ENCODE data around the gene SOCS6.
"Not testable (repeated sequence)": the region's sequence is repeated elsewhere in the genome, so short reads cannot be mapped to it uniquely, and the experiment has no call there.

The SOCS6 gene

GRCh38 chr18:70288851-70289328 is at the start of gene SOCS6:
TSS of gene SOCS6 (plus strand) at chr18:70289045. CDS start at chr18:70324669, 35,624 bp downstream.
- Histone ChIP-seq H3K4me2 (peak within 1 kb of the TSS; percentile 81 to 99 (median 94)), H3K36me3 (peaks cover 0 to 16% (median 0%) of the 10 kb centered on the region in 11 experiments; a peak in 5 of 22 replicates), H3K9ac (peak within 1 kb of the TSS; percentile 97 to 100 (median 98)), H3K4me3 (peak within 1 kb of the TSS; percentile 81 to 95 (median 86)), H3K27ac (peak within 1 kb of the TSS; percentile 94 to 98 (median 97)), H4K20me1 (peaks cover 32 to 48% (median 42%) of the 10 kb centered on the region in 11 experiments), H3K27me3 (no peaks in the 10 kb centered on the region), H3K9me3 (replicated peaks in 1 of 11) (peaks cover 0 to 7% (median 0%) of the 10 kb centered on the region in 11 experiments; a peak in 1 of 22 replicates), H3K4me1 (peaks cover 62 to 81% (median 71%) of the 10 kb centered on the region in 10 experiments)
- no peak for TF ChIP-seq Cebpa-rat (IDR thresholded peaks at IDR 0.05)

GRCh38 chr18:70243131-70243929 is 45.5 kb upstream of the SOCS6 start:
- no peak for TF ChIP-seq Cebpa-rat (IDR thresholded peaks at IDR 0.05)
- H3K4me2 ChIP-seq, result no peak overlapping the region
- no peak overlapping the region for H3K4me3 ChIP-seq

GRCh38 chr18:70246061-70246466 is 42.8 kb upstream of the SOCS6 start:
- Histone ChIP-seq H3K9me3 (replicated peaks in 1 of 11) (peaks cover 0 to 17% (median 13%) of the 10 kb centered on the region in 11 experiments; a peak in 11 of 22 replicates), H3K4me1 (peaks cover 0 to 21% (median 4%) of the 10 kb centered on the region in 10 experiments; a peak in 9 of 20 replicates), H3K4me2 (peak overlapping the region in 3 of 11 experiments; percentile 13 to 61 (median 52); a peak in 6 of 22 replicates), H3K9ac (peak overlapping the region in 1 of 11 experiments; percentile 27; a peak in 1 of 22 replicates), H3K36me3 (no peaks in the 10 kb centered on the region), H3K27ac (no peak overlapping the region), H4K20me1 (no peaks in the 10 kb centered on the region), H3K27me3 (no peaks in the 10 kb centered on the region), H3K4me3 (no peak overlapping the region)
- no peak for TF ChIP-seq Cebpa-rat (IDR thresholded peaks at IDR 0.05)

More at GRCh38 chr18:70243131-70243929, 45.5 kb upstream of the SOCS6 start:
- no peaks in the 10 kb centered on the region for H3K27me3 ChIP-seq
- H3K9ac ChIP-seq, result no peak overlapping the region
- H4K20me1 ChIP-seq, result no peaks in the 10 kb centered on the region
- no peaks in the 10 kb centered on the region for H3K36me3 ChIP-seq
- H3K9me3 ChIP-seq (replicated peaks in 1 of 11), result peaks cover 0 to 5% (median 0%) of the 10 kb centered on the region in 11 experiments; a peak in 2 of 22 replicates
- H3K4me1 ChIP-seq, result peaks cover 0 to 9% (median 2%) of the 10 kb centered on the region in 10 experiments; a peak in 6 of 20 replicates
- no peak overlapping the region for H3K27ac ChIP-seq

GRCh38 chr18:70249118-70249517 is 39.7 kb upstream of the SOCS6 start:
- no peak for TF ChIP-seq Cebpa-rat (IDR thresholded peaks at IDR 0.05)

GRCh38 chr18:70249861-70250260 is 39.0 kb upstream of the SOCS6 start:
- H3K27ac ChIP-seq, H4K20me1 ChIP-seq, H3K4me2 ChIP-seq, H3K4me3 ChIP-seq, H3K9ac ChIP-seq, H3K36me3 ChIP-seq, H3K27me3 ChIP-seq: not testable (repeated sequence)
- Histone ChIP-seq H3K4me1 (peaks cover 0 to 21% (median 4%) of the 10 kb centered on the region in 10 experiments; a peak in 9 of 20 replicates), H3K9me3 (replicated peaks in 1 of 11) (peaks cover 0 to 14% (median 12%) of the 10 kb centered on the region in 11 experiments; a peak in 11 of 22 replicates)

More at GRCh38 chr18:70249118-70249517, 39.7 kb upstream of the SOCS6 start:
- no peaks in the 10 kb centered on the region for H3K27me3 ChIP-seq
- no peak overlapping the region for H3K9ac ChIP-seq
- H3K36me3 ChIP-seq, result no peaks in the 10 kb centered on the region
- peaks cover 0 to 14% (median 12%) of the 10 kb centered on the region in 11 experiments; a peak in 11 of 22 replicates for H3K9me3 ChIP-seq (replicated peaks in 1 of 11)
- peaks cover 0 to 21% (median 4%) of the 10 kb centered on the region in 10 experiments; a peak in 9 of 20 replicates for H3K4me1 ChIP-seq
- H3K4me3 ChIP-seq, result no peak overlapping the region
- peak overlapping the region in 1 of 11 experiments; percentile 28; a peak in 2 of 22 replicates for H3K27ac ChIP-seq
- no peaks in the 10 kb centered on the region for H4K20me1 ChIP-seq
- H3K4me2 ChIP-seq, result peak overlapping the region in 3 of 11 experiments; percentile 20 to 43 (median 26); a peak in 3 of 22 replicates

- no peak for TF ChIP-seq Cebpa-rat (IDR thresholded peaks at IDR 0.05)
These were observed 38.1 kb upstream of the SOCS6 start for GRCh38 chr18:70250781-70251180.

GRCh38 chr18:70256184-70256583 is 32.7 kb upstream of the SOCS6 start:
- Histone ChIP-seq H4K20me1 (no peaks in the 10 kb centered on the region), H3K4me3 (no peak overlapping the region), H3K9me3 (replicated peaks in 1 of 11) (no peaks in the 10 kb centered on the region; a peak in 1 of 22 replicates), H3K4me2 (peak overlapping the region in 1 of 11 experiments; percentile 28; a peak in 1 of 22 replicates), H3K36me3 (no peaks in the 10 kb centered on the region), H3K4me1 (peaks cover 0 to 15% (median 0%) of the 10 kb centered on the region in 10 experiments; a peak in 2 of 20 replicates), H3K27me3 (no peaks in the 10 kb centered on the region), H3K27ac (no peak overlapping the region), H3K9ac (no peak overlapping the region)
- no peak for TF ChIP-seq Cebpa-rat (IDR thresholded peaks at IDR 0.05)

More at GRCh38 chr18:70250781-70251180, 38.1 kb upstream of the SOCS6 start:
- no peaks in the 10 kb centered on the region for H3K36me3 ChIP-seq
- H3K4me2 ChIP-seq, result no peak overlapping the region
- peaks cover 0 to 18% (median 4%) of the 10 kb centered on the region in 10 experiments; a peak in 9 of 20 replicates for H3K4me1 ChIP-seq
- H4K20me1 ChIP-seq, result no peaks in the 10 kb centered on the region
- H3K27me3 ChIP-seq, result no peaks in the 10 kb centered on the region
- peaks cover 0 to 14% (median 12%) of the 10 kb centered on the region in 11 experiments; a peak in 11 of 22 replicates for H3K9me3 ChIP-seq (replicated peaks in 1 of 11)
- no peak overlapping the region for H3K4me3 ChIP-seq
- no peak overlapping the region for H3K27ac ChIP-seq
- H3K9ac ChIP-seq, result no peak overlapping the region

GRCh38 chr18:70256994-70257393 is 31.9 kb upstream of the SOCS6 start:
- H3K4me2 ChIP-seq, result peak overlapping the region in 2 of 11 experiments; percentile 25 to 53; a peak in 3 of 22 replicates
- peak overlapping the region in 1 of 11 experiments; percentile 40; a peak in 1 of 22 replicates for H3K27ac ChIP-seq
- TF ChIP-seq Cebpa-rat (IDR thresholded peaks at IDR 0.05), result no peak
- no peaks in the 10 kb centered on the region for H3K27me3 ChIP-seq
- H3K36me3 ChIP-seq, result no peaks in the 10 kb centered on the region
- no peak overlapping the region for H3K9ac ChIP-seq
- no peak overlapping the region for H3K4me3 ChIP-seq
- peaks cover 0 to 2% (median 0%) of the 10 kb centered on the region in 11 experiments; a peak in 5 of 22 replicates for H3K9me3 ChIP-seq (replicated peaks in 1 of 11)
- H4K20me1 ChIP-seq, result no peaks in the 10 kb centered on the region
- H3K4me1 ChIP-seq, result peaks cover 0 to 15% (median 0%) of the 10 kb centered on the region in 10 experiments; a peak in 2 of 20 replicates

GRCh38 chr18:70258243-70258642 is 30.6 kb upstream of the SOCS6 start:
- Histone ChIP-seq H3K9me3 (replicated peaks in 1 of 11) (peaks cover 0 to 9% (median 0%) of the 10 kb centered on the region in 11 experiments; a peak in 7 of 22 replicates), H3K27me3 (no peaks in the 10 kb centered on the region), H3K36me3 (no peaks in the 10 kb centered on the region), H4K20me1 (no peaks in the 10 kb centered on the region), H3K27ac (no peak overlapping the region), H3K9ac (no peak overlapping the region), H3K4me2 (no peak overlapping the region), H3K4me1 (peaks cover 0 to 15% (median 0%) of the 10 kb centered on the region in 10 experiments; a peak in 2 of 20 replicates), H3K4me3 (no peak overlapping the region)
- TF ChIP-seq Cebpa-rat (IDR thresholded peaks at IDR 0.05), result no peak
